Activated T-helper 2 cell treated with anti-CD3 and anti-CD28 coated beads, Interferon-gamma antibody, Interleukin-2, Interleukin-4, amounts not matched to agents 10 μg/mL and 5 μg/mL and 100 μg/mL, durations not matched to agents 14 hours and 24 hours and 36 hours (primary cell): ENCODE data around the gene EYS. TPM values are rescaled to one million over a fixed set of nuclear protein-coding genes. Genes with fewer than 3 reads are reported as not detected.
"Not testable (repeated sequence)": the region's sequence is repeated elsewhere in the genome, so short reads cannot be mapped to it uniquely, and the experiment has no call there.

Experiments
- DNase-seq: peaks from one replicate; pipeline ENCODE4 v3.0.0; 2021; ENCODE audit warnings: low spot score
- H3K27ac Mint-ChIP-seq: one replicate; pipeline ENCODE4 v1.8.0; 2021; ENCODE audit warnings: mixed read lengths
- H3K27me3 Mint-ChIP-seq: one replicate; pipeline ENCODE4 v1.8.0; 2021; ENCODE audit warnings: low read depth, mixed read lengths
- H3K36me3 Mint-ChIP-seq: one replicate; pipeline ENCODE4 v1.8.0; 2021; ENCODE audit warnings: low read depth, mixed read lengths
- H3K4me1 Mint-ChIP-seq: one replicate; pipeline ENCODE4 v1.8.0; 2021; ENCODE audit warnings: low read depth, mixed read lengths
- H3K4me3 Mint-ChIP-seq: one replicate; pipeline ENCODE4 v1.8.0; 2021; ENCODE audit warnings: low read depth, mild to moderate bottlenecking, moderate library complexity, mixed read lengths
- H3K9me3 Mint-ChIP-seq: one replicate; pipeline ENCODE4 v1.8.0; 2021; ENCODE audit warnings: mixed read lengths
- intact Hi-C: fragments of 100-400 bp; cut with micrococcal nuclease; formaldehyde crosslinking; loops from one replicate; pipeline ENCODE4 v1.15.1; 2023
- total RNA-seq: library from RNA; stranded (reverse); gene quantifications from 2 replicates; pipeline ENCODE4 v1.2.3, GENCODE V29; 2022

Gene EYS
- total RNA-seq, 1 donor from 2014 or later = not detected

- intact Hi-C loops = no loop called here
- Mint-ChIP-seq H3K36me3 (no peaks in the 10 kb centered on the region), H3K4me1 (no peaks in the 10 kb centered on the region), H3K27ac (no peak overlapping the region), H3K9me3 (peaks cover 44% of the 10 kb centered on the region), H3K4me3 (no peak overlapping the region), H3K27me3 (no peaks in the 10 kb centered on the region)
- DNase-seq = no peak
These were observed 35.1 kb downstream of the EYS start for GRCh38 chr6:65671922-65672321.

DNA sequence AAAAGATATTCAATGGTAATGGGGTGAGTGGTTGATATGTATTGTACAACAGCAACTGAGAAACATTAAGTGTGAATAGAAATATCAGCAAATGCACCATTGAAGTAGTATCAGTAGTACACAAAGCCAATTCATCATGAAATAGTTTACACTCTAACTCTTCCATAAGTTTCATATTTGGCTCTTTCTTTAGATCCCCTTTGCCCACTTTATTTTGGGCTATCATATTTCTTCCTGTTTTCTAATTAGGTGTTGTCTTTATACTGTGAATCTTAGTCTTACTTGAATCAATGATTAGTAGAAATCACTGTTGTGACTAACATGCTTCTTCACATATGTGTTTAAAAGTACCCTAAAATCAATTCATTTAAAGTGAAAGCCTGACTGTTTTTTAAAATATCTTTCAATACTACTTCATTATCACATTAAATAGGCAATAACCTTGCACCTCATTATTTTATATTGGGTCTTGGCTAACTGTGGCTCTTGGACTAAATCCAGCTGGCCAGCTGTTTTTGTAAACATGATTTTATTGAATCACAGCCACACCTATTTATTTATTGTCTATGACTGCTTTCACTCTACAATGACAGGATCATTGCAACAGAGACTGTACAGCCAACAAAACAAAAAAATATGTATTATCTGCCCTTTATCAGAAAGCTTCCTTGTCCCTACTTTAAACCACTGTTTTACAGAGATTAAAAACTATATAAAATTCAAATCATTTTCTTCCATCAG, 38.9 kb downstream of the EYS start:
- no peak overlapping the region for H3K27ac Mint-ChIP-seq
- DNase-seq = no peak
- H3K36me3 Mint-ChIP-seq = no peaks in the 10 kb centered on the region
- peaks cover 35% of the 10 kb centered on the region for H3K9me3 Mint-ChIP-seq
- H3K4me1 Mint-ChIP-seq = no peaks in the 10 kb centered on the region
- H3K4me3 Mint-ChIP-seq = no peak overlapping the region
- no peaks in the 10 kb centered on the region for H3K27me3 Mint-ChIP-seq
- intact Hi-C loops = no loop called here

DNA sequence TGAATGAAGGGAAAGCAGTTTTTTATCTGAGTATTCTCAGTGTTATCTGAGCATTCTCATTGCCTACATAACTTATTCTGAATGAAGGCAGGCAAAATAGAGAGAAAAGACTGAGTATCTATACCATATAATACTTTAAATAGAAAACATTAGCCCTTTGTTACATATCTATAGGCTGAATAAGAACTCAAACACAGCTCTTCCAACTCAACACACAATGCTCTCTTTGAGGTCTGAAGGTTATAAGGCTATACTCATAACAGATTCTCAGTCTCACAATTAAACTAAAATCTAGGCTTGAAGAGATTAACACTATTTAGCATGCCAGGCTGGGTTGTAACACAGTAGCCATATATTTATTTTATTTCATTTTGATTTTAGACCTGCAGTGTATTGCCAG, 56.9 kb downstream of the EYS start:
- DNase-seq = no peak
- Mint-ChIP-seq H3K4me3 (no peak overlapping the region), H3K27me3 (no peaks in the 10 kb centered on the region), H3K36me3 (no peaks in the 10 kb centered on the region), H3K4me1 (no peaks in the 10 kb centered on the region), H3K27ac (no peak overlapping the region), H3K9me3 (peaks cover 43% of the 10 kb centered on the region)
- intact Hi-C loops = no loop called here

GRCh38 chr6:65649392-65649791, 57.6 kb downstream of the EYS start:
- intact Hi-C loops = no loop called here
- Mint-ChIP-seq H3K36me3 (no peaks in the 10 kb centered on the region), H3K9me3 (peaks cover 45% of the 10 kb centered on the region), H3K27ac (no peak overlapping the region), H3K4me3 (no peak overlapping the region), H3K4me1 (no peaks in the 10 kb centered on the region), H3K27me3 (no peaks in the 10 kb centered on the region)
- DNase-seq = no peak

DNA sequence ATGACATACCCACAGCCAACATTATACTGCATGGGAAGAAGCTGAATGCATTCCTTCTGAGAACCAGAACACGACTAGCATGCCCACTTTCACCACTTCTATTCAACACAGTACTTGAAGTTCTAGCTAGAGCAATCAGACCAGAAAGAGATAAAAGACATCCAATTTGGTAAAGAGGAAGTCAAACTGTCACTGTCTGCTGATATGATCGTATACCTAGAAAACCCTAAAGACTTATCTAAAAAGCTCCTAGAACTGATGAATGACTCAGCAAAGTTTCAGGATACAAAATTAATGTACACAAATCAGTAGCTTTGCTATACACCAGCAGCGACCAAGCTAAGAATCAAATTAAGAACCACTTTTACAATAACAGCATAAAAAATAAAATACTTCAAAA, 60.5 kb downstream of the EYS start:
- DNase-seq = no peak
- no peak overlapping the region for H3K4me3 Mint-ChIP-seq
- H3K36me3 Mint-ChIP-seq = no peaks in the 10 kb centered on the region
- H3K9me3 Mint-ChIP-seq = peaks cover 41% of the 10 kb centered on the region
- no peak overlapping the region for H3K27ac Mint-ChIP-seq
- H3K4me1 Mint-ChIP-seq = no peaks in the 10 kb centered on the region
- no peaks in the 10 kb centered on the region for H3K27me3 Mint-ChIP-seq
- intact Hi-C loops = no loop called here

DNA sequence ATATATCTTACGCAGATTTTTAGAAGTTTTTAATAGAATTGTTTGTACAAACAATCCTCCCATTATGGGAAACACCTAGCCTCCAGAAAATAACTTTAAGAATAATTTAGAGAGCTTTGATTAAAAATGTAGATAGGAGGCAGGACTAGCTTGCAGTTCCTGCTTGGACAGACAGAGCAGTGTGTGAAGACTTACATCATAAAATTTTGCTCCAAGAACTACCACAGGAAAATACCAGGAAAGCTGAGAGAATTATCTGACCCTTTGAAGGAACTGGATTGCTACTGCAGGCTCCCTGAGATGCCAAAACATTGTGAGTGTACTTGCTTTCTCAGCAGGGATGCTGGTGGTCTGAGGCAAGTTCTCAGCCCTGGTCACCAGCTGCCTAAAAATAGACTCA, 64.2 kb downstream of the EYS start:
- Mint-ChIP-seq H3K9me3 (peaks cover 48% of the 10 kb centered on the region), H3K36me3 (no peaks in the 10 kb centered on the region), H3K4me1 (no peaks in the 10 kb centered on the region), H3K27me3 (no peaks in the 10 kb centered on the region), H3K27ac (no peak overlapping the region), H3K4me3 (no peak overlapping the region)
- intact Hi-C loops = no loop called here
- no peak for DNase-seq

GRCh38 chr6:65638047-65638831, 68.8 kb downstream of the EYS start:
- H3K4me3 Mint-ChIP-seq = no peak overlapping the region
- H3K4me1 Mint-ChIP-seq = no peaks in the 10 kb centered on the region
- intact Hi-C loops = no loop called here
- H3K9me3 Mint-ChIP-seq = peaks cover 23% of the 10 kb centered on the region
- DNase-seq = no peak
- H3K27me3 Mint-ChIP-seq = no peaks in the 10 kb centered on the region
- H3K36me3 Mint-ChIP-seq = no peaks in the 10 kb centered on the region
- no peak overlapping the region for H3K27ac Mint-ChIP-seq

DNA sequence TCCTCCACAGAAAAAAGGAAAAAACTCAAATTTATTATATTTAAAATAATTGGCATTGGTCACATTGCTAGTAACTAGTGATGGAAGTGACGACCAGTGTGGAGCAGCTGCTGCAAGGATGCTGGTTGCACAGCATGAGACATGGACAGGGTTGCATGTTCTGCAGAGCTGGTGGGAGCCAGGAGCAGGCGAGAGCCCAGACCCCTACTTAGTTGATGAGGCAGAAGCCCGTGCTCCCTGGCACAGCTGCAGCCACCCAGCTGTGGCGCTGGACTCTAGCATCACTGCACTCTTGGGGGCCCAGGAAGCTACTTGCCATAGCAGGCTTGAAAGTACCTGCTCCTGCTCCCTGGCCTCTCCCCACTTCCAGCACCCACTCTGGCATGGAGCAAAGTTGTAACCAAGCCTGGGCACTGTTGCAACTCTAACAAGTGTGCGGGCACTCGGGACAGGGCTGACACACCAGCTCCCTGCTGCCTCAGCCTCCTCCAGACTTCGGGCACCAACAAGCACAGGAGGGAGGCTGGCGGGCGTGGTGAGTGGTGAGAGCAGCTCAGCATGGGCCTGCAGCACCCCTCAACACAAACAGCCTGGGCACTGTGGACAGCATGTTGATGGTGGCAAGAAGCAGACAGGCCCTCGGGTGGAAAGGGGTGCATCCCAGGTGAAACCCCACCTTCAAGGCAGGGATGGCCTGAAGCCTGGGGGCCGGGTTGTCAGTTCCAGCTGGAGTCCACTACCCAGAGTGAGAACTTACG, 69.6 kb downstream of the EYS start:
- H3K9me3 Mint-ChIP-seq = peaks cover 23% of the 10 kb centered on the region
- no peaks in the 10 kb centered on the region for H3K36me3 Mint-ChIP-seq
- no peaks in the 10 kb centered on the region for H3K27me3 Mint-ChIP-seq
- no peaks in the 10 kb centered on the region for H3K4me1 Mint-ChIP-seq
- H3K27ac Mint-ChIP-seq = no peak overlapping the region
- no peak for DNase-seq
- intact Hi-C loops = no loop called here
- H3K4me3 Mint-ChIP-seq = no peak overlapping the region

DNA sequence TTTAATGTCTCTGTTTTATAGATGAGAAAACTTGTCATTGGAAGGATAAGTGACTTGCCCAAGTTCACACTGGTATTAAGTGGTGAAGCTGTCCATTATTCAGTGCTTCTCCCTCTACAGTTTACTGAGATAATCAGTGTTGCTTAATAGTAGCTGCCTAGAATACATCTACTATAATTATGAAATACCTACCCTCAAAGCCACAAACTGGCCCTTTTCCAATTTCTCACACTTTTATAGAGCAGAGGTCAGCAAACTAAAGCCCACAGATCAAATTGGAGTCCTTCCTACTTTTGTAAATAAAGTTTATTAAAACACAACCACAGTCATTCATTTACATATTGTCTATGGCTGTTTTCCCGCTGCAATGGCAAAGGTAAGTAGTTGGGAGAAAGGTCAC, 73.5 kb downstream of the EYS start:
- Mint-ChIP-seq H3K9me3 (peaks cover 29% of the 10 kb centered on the region), H3K36me3 (no peaks in the 10 kb centered on the region), H3K4me1 (no peaks in the 10 kb centered on the region), H3K27ac (no peak overlapping the region), H3K27me3 (no peaks in the 10 kb centered on the region), H3K4me3 (no peak overlapping the region)
- intact Hi-C loops = no loop called here
- no peak for DNase-seq

GRCh38 chr6:65631711-65632110, 75.3 kb downstream of the EYS start:
- intact Hi-C loops = no loop called here
- H3K27ac Mint-ChIP-seq = no peak overlapping the region
- H3K9me3 Mint-ChIP-seq = peaks cover 35% of the 10 kb centered on the region
- H3K27me3 Mint-ChIP-seq = no peaks in the 10 kb centered on the region
- DNase-seq = no peak
- H3K4me1 Mint-ChIP-seq = no peaks in the 10 kb centered on the region
- no peak overlapping the region for H3K4me3 Mint-ChIP-seq
- H3K36me3 Mint-ChIP-seq = no peaks in the 10 kb centered on the region

GRCh38 chr6:65627434-65627999, 79.5 kb downstream of the EYS start:
- peaks cover 43% of the 10 kb centered on the region for H3K9me3 Mint-ChIP-seq
- H3K4me3 Mint-ChIP-seq, intact Hi-C loops, H3K27ac Mint-ChIP-seq, H3K36me3 Mint-ChIP-seq, DNase-seq, H3K4me1 Mint-ChIP-seq, H3K27me3 Mint-ChIP-seq: not testable (repeated sequence)

GRCh38 chr6:65627015-65627414, 80.0 kb downstream of the EYS start:
- H3K36me3 Mint-ChIP-seq = no peaks in the 10 kb centered on the region
- peaks cover 43% of the 10 kb centered on the region for H3K9me3 Mint-ChIP-seq
- intact Hi-C loops = no loop called here
- no peak overlapping the region for H3K27ac Mint-ChIP-seq
- no peaks in the 10 kb centered on the region for H3K27me3 Mint-ChIP-seq
- no peaks in the 10 kb centered on the region for H3K4me1 Mint-ChIP-seq
- no peak for DNase-seq
- H3K4me3 Mint-ChIP-seq = no peak overlapping the region

- intact Hi-C loops = no loop called here
- Mint-ChIP-seq H3K27me3 (no peaks in the 10 kb centered on the region), H3K9me3 (peaks cover 28% of the 10 kb centered on the region), H3K4me1 (no peaks in the 10 kb centered on the region), H3K27ac (no peak overlapping the region), H3K4me3 (no peak overlapping the region), H3K36me3 (no peaks in the 10 kb centered on the region)
- no peak for DNase-seq
These were observed 83.5 kb downstream of the EYS start for GRCh38 chr6:65623566-65623965.
